Superior temporal gyrus (tissue), 1 donor: ENCODE data around the gene CNNM1.

ENCODE experiments used
- DNase-seq: peaks from one replicate; pipeline ENCODE4 v3.0.0-alpha.2; 2016; ENCODE audit errors: extremely low spot score

Gene CNNM1

DNA sequence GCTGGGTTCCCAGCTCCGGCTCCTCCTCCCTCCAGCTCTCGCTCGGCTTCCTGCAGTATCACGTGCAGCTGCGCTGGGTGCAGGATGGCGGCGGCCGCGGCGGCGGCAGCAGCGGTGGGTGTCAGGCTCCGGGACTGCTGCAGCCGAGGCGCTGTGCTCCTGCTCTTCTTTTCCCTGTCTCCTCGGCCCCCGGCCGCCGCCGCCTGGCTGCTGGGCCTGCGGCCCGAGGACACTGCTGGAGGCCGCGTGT is at the start of gene CNNM1:
CNNM1 (plus strand) TSS at position 53 of the 250 bp plus-strand sequence; CDS start at position 85, 32 bp downstream.
- peak; percentile 49 for DNase-seq

DNA sequence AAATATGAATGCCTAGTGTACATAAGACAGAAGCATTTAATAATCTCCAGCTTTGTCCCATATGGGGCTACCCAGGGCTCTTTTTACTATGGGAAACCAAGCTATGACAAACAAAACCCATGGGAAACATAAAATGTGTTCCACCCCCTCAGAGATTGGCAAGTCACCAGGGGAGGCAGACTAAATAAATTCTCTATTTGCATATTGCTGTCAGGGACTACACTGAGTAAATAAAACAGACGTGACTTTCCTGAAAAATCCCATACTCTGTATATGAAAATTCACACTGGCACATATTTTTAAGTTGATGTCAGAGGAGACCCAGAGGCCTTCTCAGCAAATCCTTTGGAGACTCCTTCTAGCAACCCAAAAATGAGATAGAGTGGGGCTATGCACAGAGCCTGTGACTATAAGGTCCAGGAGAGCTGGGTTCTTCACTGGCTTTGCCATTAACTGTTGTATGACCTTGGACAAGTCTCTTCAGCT is 49.5 kb upstream of the CNNM1 start:
- DNase-seq, result no peak

DNA sequence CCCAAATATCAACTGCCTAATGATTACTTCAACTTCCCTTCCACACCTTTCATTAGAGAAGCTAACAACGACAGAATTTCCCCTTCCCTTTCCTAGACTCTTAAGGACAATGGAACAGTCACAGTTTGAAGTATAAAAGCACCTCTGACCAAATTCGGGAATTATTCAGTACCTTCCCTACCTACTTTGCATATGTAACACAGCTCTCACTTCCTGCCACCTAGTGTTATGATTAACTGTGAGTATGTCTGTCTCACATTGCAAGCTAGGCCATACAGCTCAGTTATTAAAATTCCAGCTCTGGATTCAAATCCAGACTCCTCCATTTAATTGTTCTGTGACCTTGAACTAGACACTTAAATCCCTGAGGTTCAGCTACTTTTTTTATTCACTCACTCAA is 48.7 kb upstream of the CNNM1 start:
- DNase-seq, result no peak

DNA sequence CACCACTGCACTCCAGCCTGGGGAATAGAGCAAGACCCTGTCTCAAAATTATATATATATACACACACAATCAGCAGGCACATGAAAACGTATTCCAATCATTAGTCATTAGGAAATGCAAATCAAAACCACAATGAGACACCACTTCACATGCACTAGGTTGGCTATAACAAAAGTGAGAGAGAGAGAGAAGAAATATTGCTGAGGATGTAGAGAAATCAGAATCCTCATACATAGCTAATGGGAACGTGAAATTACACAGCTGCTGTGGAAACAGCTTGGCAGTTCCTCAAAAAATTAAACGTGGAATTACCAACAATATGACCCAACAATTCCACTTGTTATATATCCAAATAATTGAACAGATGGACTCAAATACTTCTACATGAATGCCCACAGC is 43.3 kb upstream of the CNNM1 start:
- no peak for DNase-seq

DNA sequence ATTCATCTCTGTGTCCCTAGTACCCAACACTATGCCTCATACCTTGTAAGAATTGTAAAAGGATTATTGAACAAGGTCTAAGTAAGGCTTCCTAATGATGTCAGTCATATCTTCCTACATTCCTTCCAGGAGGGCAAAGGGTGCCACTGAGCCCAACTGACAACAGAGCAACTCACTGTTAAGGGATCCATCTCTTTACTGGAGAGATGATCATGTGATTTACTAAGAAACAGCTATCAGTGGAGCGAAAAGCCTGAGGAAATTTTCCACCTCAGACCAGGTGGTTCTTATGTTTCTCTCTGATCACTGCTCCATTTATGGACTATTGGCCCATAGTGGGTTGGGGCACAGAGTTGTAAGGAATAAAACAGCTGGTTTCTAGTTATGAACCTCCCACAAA is 38.9 kb upstream of the CNNM1 start:
- no peak for DNase-seq

DNA sequence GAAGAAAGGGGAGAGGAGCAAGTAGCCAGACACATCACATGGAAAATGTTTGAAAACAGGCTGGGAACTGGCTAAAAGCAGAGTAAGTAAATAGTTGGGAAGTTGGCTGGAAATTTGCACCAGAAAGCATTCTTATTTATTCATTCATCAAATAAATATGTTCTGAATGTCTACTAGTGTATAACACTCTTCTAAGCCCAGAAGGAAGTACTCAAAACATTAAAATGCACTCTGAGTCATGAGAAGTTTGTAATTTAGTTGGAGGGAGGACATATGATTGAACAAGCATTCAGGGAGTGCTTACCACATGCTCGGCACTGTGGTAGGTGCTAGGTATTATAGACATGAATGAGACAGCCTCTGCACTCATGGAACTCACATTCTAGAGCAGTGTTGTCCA is 37.0 kb upstream of the CNNM1 start:
- no peak for DNase-seq

DNA sequence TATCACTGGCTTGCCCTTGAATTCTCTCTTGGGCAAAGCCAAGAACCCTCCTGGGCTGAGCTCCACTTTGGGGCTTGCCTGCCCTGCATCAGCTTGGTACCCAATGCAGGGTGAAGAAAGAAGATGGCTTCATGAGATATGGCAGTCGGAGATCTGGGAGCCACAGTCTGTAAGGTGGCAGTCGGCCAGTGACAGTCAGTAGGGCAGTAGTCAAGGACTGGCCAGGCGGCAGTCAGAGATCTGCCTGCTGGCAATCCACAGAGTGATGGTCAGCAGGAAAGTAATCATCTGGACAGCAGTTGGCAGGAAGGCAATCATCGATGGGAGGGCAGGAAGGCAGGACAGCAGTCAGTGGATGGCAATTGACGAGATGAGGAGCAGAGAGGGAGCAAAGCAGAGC is 32.6 kb upstream of the CNNM1 start:
- DNase-seq, result no peak

DNA sequence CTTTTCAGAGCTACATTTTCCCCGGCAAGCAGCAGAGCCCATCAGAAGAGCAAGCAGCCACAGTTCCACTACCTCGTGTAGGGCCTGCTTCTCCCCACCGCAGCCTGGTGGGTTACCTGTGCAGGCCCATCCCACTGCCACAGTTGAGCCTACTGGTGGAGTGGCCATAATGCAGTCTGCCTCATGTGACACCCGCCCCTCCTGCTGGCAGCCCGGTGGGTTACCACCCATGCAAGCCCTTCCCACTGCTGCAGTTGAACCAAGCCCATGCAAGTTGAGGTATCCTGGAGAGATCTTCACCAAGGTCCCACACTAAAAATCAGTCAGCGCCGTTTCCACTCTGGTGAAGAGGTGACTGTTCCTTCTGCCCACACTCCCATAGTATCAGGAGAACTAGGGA is 32.1 kb upstream of the CNNM1 start:
- DNase-seq, result no peak

DNA sequence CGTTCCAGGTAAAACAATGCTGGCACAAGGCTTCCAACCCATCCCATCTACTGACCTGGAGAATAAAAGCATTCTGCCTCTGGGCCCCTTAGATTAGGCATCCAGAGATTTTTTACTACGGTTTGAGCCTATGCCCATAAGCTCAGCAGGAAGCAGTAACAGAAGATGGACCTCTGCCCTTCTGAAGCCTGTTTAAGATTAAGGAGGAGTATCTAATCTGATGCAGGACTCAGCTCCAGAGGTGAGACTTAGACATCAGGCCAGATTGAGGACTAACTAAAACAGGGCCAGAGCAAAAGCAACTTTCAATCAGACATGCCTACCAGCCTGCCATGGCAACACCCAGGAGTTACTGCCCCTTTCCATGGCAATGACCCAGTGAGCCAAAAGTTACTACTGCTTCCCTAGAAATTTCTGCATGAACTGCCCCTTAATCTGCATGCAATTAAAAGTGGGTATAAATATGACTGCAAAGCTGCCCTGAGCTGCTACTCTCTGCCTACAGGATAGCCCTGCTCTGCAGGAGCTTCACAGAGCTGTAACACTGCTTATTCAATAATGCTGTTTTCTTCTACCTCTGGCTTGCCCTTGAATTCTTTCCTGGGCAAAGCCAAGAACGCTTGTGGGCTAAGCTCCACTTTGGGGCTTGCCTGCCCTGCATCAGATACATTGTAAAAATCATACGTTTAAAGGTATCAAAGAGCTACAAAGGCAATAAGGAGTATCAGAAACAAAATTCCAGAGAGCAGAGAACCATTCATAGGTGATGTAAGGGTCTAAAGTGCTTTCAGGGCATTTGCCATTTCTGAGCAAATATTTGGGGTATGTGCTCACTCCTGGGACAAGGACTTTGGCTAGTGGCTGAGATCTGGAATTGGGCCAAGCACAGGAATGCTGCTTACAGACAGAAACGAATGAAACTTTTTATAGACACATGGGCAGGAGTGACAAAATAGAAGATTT is 25.0 kb upstream of the CNNM1 start:
- no peak for DNase-seq

DNA sequence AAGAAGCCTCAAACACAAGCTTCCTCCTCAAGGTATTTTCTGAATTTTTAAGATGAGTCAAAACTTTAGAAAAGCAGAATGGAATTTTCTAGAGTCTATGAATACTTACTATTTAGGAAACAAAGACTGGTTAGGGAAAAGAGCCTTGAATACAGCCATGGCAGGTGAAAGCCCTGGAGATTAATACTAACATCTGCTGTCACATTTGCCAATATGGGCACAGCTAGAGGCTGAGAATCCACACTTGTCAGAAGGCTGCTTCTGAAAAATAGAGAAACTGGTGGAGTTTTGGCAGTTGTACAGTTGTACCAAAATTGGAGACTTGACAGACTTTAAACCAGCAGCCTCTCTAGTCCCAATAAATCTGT is 24.3 kb upstream of the CNNM1 start:
- peak; percentile 32 for DNase-seq

DNA sequence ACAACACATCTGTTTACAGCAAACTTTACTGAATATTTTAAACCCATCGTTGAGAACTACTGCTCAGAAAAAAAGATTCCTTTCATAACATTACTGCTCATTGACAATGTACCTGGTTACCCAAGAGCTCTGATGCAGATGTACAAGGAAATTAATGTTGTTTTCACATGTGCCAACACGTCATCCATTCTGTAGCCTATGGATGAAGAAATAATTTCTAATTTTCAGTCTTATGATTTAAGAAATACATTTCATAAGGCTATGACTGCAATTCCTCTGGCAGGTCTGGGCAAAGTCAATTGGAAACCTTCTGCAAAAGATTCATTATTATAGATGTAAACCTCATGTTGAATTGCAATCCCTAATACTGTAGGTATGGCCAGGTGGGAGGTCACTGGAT is 16.7 kb upstream of the CNNM1 start:
- no peak for DNase-seq

DNA sequence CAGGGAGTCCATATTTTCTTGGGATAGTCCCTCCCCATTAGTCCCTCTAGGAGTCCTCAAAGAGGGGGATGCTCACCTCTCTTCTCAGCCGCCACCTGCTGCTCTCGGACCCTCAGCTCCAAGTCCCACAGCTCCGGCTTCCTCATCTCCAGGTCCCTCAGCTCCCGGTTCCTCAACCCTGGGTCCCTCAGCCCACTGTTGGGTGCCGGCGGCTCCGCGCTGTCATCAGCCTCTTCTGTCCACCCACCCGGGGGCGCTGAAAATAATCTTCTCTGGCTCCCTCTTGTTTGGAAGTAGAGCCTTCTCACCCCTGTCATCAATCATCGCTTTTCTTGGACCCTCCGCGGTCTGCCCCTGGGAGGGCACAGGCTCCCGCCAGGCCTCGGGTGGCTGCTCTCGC is 13.3 kb upstream of the CNNM1 start:
- DNase-seq, result no peak

DNA sequence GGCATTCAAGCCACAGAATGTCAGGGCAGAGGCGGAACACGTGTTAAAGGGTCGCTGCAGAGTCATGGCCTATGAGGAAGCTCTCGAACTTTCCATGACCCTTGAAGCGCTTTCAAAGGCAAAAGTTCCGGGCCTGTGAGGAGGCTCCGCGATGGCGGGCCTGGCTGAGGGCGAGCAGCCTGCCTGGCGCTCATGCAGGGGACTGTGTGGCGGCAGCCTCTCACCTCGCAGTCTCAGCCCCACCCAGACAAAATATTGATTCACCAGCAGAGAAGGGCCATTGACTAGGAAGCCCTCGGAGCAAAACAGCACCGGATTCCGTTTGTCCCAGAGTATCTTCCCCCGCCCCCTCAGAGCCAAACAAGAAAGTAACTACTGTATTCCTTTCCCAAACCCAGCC is 12.8 kb upstream of the CNNM1 start:
- no peak for DNase-seq

DNA sequence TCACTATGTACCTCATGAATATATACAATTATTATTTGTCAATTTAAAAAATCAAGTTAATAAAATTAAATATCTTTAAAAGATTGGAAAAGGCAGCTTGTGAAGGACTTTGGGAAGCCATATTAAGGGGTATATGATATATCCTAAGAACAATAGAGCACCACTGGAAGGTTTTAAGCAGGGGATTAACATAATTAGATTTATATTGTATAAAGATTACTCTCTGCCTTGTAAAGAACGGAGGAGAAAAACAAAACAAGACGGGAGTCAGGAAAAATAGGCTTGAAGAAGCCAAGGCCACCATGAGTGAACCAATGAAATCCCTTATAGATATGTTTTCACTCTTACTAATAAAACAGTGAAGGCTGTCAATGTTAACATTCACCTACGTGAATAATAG is 11.1 kb upstream of the CNNM1 start:
- no peak for DNase-seq

DNA sequence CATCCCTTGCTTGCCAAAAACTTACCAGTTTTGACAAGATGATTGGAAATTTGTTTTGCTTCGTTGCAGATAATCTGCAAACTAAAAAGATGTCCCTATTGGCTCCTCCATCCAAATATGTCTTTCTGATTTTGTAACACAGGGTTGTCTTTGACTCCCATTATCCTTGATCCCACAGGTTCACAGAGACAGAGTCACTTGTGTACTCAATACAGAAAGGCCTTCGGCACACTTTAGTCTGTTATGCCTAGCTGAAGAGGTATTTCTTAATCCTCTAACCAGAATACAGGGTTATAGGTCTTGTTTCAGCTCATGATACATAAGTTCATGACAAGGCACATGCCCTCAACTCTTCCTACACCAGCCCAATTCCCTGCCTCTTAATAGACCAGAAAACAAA is 10.7 kb upstream of the CNNM1 start:
- no peak for DNase-seq

DNA sequence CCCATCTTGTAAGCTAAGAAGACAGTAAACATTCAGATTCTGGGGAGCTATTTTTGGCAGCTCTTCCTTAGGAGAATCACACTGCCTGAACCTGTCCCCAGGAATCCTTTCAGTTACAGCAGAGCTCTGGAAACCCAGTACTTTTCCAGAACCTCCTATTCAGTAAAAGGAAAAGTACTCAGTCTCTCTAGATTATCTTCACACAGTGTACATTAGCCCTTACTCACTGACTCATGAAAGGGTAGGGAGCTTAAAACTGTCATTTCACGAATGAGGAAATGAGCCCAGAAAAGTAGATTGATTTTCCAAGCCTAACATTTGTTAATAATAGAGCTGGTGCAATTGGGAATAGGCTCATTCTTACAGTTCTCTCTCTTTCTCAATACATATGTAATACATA is 3.9 kb upstream of the CNNM1 start:
- DNase-seq, result peak; percentile 48

DNA sequence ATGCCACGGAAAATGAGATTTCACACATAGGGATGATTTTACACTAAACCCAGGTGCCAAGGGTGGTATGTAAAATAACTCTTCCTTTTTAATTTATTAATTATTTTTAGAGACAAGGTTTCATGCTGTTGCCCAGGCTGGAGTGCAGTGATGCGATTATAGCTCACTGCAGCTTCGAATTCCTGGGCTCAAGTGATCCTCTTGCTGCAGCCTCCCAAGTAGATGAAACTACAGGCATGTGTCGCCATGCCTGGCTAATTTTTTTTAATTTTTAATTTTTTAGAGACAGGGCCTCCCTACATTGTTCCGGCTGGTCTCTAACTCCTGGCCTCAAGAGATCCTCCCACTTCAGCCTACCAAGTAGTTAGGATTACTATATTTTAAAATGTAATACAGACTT is 2.3 kb upstream of the CNNM1 start:
- DNase-seq, result no peak

DNA sequence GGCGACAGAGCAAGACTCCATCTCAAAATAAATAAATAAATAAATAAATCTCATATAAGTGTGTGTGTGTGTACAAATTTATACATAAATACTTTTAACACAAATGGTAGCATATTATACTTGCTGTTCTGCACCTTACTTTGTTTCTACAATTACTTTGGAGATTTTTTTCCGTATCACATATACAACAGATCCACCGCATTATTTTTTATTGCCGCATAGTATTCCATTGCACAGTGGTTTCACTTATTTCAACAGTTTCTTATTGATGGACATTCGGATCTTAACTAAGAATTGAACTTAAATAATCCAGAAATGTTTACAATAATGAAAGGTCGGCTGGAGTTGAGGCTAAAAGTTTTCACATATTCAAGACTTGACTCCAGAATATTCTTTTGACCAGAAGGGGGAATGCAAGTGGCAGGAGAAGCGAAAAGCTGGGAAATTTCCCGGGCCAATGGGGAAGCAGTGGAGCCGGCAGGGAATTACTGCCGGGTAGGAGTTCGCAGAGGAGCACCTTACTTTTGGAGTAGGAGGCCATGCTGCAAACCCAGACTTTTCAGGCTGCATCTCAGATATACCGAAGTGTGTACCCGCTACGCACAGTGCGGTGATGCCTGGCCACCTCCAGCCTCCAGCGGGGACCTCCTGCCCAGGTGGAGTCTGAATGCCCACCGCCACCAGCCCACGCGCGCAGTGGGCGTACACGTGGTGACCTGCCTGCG is 415 bp upstream of the CNNM1 start:
- DNase-seq, result peak; percentile 52

DNA sequence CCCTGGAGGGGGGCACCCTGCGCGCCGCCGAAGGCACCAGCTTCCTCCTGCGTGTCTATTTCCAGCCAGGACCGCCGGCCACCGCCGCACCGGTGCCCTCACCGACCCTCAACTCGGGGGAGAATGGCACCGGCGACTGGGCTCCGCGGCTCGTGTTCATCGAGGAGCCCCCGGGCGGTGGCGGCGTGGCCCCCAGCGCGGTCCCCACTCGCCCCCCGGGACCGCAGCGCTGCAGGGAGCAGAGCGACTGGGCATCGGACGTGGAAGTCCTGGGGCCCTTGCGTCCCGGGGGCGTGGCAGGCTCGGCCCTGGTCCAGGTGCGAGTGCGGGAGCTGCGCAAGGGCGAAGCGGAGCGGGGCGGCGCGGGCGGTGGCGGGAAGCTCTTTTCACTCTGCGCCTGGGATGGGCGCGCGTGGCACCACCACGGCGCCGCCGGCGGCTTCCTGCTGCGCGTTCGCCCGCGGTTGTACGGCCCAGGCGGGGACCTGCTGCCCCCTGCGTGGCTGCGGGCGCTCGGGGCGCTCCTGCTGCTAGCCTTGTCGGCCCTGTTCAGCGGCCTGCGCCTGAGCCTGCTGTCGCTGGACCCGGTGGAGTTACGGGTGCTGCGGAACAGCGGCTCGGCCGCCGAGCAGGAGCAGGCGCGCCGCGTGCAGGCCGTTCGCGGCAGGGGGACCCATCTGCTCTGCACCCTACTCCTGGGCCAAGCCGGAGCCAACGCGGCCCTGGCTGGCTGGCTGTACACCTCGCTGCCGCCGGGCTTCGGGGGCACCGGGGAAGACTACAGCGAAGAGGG is 594 bp downstream of the CNNM1 start:
- no peak for DNase-seq

DNA sequence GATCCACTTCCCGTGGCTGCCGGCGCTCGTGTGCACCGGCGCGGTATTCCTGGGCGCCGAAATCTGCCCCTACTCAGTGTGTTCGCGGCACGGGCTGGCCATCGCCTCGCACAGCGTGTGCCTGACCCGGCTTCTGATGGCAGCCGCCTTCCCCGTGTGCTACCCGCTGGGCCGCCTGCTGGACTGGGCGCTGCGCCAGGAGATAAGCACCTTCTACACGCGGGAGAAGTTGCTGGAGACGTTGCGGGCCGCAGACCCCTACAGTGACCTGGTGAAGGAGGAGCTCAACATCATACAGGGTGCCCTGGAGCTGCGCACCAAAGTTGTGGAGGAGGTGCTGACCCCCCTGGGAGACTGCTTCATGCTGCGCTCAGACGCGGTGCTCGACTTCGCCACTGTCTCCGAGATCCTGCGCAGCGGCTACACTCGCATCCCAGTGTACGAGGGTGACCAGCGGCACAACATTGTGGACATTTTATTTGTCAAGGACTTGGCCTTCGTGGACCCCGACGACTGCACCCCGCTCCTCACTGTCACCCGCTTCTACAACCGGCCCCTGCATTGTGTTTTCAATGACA is 1.3 kb downstream of the CNNM1 start:
- DNase-seq, result no peak

DNA sequence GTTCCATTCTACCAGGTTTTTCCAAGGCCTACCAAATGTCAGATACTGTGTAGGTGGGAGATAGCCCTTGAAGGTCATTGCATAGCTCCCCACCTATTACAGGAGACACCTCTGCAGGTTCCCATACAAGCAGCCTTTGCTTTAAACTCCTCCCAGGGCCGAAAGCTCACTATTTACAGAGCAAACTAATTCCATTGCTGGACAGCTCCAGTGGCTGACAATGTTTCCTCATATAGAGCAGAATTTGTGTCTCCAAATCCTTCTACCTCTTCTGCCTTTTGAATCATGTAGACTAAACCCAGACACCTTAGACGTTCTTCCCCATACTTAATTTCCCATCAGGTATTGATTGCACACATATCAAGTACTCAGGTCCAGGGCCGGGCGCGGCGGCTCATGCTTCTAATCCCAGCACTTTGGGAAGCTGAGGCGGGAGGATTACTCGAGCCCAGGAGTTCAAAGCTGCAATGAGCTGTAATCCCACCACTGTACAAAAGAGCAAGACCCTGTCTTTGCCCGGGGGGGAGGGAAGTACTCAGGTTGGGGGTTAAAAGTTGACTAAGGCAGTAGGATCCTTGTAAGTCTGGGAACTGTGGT is 2.1 kb downstream of the CNNM1 start:
- DNase-seq, result no peak

DNA sequence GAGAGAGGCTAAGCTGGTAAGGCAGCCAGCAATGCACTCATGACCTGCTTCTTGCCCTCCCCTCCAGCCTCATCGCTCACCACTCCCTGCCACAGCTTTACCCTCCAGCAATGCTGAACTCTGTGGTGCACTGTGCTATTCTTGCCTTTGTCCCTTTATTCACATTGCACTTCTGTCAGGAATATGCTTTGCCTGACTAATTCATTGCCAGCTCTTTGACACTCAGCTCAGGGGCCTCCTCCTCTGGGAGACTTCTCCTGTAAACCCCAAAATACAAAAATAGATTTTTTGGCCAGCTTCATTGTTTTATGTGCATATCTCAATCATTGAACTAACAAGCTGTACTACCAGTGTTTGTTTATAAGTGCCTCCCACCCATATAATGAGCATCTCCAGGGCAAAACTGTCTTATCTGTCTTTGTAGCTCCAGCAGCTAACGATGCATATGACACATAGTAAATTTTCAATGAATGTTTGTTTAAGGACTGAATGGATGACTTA is 8.2 kb downstream of the CNNM1 start:
- DNase-seq, result no peak
